Hepatocyte (in vitro differentiated cells): ENCODE data around the gene PRKCA.

Experiments used
- EZH2 ChIP-seq: fragments of 200-600 bp; sonication (generic); IDR thresholded peaks from 2 replicates; pipeline ENCODE4 v1.6.1; 2016; ENCODE audit warnings: antibody characterized with exemption, mild to moderate bottlenecking, borderline replicate concordance
- EZH2phosphoT487 ChIP-seq: fragments of 200-600 bp; sonication (generic); IDR thresholded peaks from one replicate; pipeline ENCODE4 v1.6.1; 2018; ENCODE audit warnings: antibody characterized with exemption, mild to moderate bottlenecking, low read depth, moderate library complexity; ENCODE audit not compliant: unreplicated experiment, severe bottlenecking
- TF ChIP-seq, protein P1 (sequence below): fragments of 200-600 bp; sonication (generic); IDR thresholded peaks from 2 replicates; pipeline ENCODE4 v1.5.1; 2016; ENCODE audit warnings: antibody characterized with exemption, mild to moderate bottlenecking; ENCODE audit not compliant: poor library complexity

DNA sequence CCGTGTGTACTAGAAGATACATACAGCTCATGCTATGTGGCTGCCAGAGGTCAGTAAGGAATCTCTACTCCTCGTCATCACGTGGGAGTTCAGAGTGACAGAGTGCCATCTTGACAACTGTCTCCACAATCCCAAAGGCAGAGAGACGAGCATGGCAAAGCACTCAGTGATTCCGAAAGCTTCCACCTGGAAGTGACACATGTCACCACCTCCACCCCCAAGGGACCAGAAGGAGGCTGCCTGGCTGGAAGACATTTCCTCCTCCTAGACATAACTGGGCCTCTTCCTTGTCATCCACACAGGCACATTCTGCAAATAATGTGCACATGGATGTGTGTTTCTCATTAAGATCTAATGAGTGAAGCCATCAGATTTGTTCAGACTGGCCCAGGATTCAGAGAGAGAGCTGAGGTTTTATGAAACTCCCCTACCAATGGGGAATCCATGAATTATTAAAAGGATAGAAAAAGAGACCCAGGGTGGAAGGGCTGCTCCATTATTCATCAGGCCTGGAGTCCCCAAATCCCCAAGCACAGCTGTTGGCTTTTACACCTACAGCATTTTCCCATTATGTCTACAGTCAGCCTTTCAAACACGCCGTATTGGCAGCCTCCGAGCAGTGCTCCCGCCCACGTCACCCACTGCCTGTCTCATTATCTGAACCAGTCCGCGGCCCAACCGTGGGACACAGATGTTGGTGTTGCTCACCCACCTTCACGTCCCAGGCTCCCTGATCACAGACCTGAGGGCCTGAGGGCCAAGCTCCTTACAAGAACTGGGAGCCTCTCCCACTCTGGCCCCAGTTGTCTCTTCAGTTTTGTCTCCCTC is 529.2 kb downstream of the PRKCA start:
- TF ChIP-seq, protein P1, sequence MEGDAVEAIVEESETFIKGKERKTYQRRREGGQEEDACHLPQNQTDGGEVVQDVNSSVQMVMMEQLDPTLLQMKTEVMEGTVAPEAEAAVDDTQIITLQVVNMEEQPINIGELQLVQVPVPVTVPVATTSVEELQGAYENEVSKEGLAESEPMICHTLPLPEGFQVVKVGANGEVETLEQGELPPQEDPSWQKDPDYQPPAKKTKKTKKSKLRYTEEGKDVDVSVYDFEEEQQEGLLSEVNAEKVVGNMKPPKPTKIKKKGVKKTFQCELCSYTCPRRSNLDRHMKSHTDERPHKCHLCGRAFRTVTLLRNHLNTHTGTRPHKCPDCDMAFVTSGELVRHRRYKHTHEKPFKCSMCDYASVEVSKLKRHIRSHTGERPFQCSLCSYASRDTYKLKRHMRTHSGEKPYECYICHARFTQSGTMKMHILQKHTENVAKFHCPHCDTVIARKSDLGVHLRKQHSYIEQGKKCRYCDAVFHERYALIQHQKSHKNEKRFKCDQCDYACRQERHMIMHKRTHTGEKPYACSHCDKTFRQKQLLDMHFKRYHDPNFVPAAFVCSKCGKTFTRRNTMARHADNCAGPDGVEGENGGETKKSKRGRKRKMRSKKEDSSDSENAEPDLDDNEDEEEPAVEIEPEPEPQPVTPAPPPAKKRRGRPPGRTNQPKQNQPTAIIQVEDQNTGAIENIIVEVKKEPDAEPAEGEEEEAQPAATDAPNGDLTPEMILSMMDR = no peak
- TF ChIP-seq EZH2 = no peak
- no peak for TF ChIP-seq EZH2phosphoT487
